ENCODE data around the gene HNRNPA3. TPM values are rescaled to one million over a fixed set of nuclear protein-coding genes. Genes with fewer than 3 reads are reported as not detected.

The HNRNPA3 gene
- total and polyA plus RNA-seq, 10 of the 15 experiments (the other 5 are each of a cell fraction or from before 2014, with no cell fraction given), result 40.4 to 343 (median 206) TPM

DNA sequence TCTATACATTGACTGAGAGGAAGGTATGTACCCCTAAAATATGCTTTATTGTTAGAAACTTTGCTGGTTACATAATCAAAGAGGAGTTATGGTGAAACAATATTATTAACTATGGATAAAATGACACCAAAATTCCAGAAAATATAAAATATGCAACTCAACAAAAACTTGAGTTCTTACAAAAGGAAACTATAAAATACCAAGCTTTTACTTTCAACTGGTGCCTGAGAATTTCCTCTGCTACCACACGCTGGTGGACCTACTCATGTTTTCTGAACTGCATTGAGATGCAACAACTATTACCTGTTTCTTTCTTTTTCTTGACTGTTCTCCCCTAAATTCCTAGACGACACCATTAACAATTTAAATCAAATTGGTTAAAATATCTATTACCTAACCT lies 60.2 kb downstream of the HNRNPA3 start:
- no peak for FAIRE-seq
- ATAC-seq, result 0 out of 3 replicates have a peak, but pooled peaks have one; percentile 24
- no peak overlapping the region for H3K4me2 ChIP-seq (ENCODE audit: control insufficient read depth, insufficient read depth)
- TF ChIP-seq IRF3 (IDR thresholded peaks at IDR 0.05), result no peak
- no peak for TF ChIP-seq KAT2A (conservative IDR thresholded peaks at IDR 0.05; ENCODE audit: control insufficient read depth, low read depth, low read length)
- TF ChIP-seq IRF5 (IDR thresholded peaks at IDR 0.05; ENCODE audit: borderline replicate concordance), result no peak
- no peak for TF ChIP-seq NR2F1 (conservative IDR thresholded peaks at IDR 0.05)
- no peaks in the 10 kb centered on the region for H3K79me2 ChIP-seq (ENCODE audit: control insufficient read depth, insufficient read depth, low read length)
- BruUV-seq (replicated peaks), result no TSS peak
- 67% methylated on average over 2 of the region's 2 CpGs for WGBS (ENCODE audit: insufficient coverage, insufficient replicate concordance, low lambda C conversion rate, missing lambda C conversion rate)
- no peak overlapping the region for H3K27ac ChIP-seq (ENCODE audit: control insufficient read depth, insufficient read depth)
- no peak overlapping the region for H3K4me3 ChIP-seq
- no peak overlapping the region for H2AFZ ChIP-seq (ENCODE audit: control insufficient read depth, low read depth, low read length)
- no peaks in the 10 kb centered on the region for H3K27me3 ChIP-seq (replicated peaks in 1 of 2; ENCODE audit: control insufficient read depth in 2 of 2, insufficient read depth in 2 of 2, low read length in 1 of 2)
- H3K4me1 ChIP-seq (ENCODE audit: control insufficient read depth, insufficient read depth, low read length), result no peaks in the 10 kb centered on the region; the same call in 1 of the 2 replicates
- no peaks in the 10 kb centered on the region for H3K36me3 ChIP-seq (ENCODE audit: control insufficient read depth in 2 of 2, insufficient read depth in 2 of 2, low read length in 1 of 2)
- in situ Hi-C loops (cut with MboI) (no loop called here), intact Hi-C loops (cut with micrococcal nuclease; ENCODE audit: unreplicated experiment) (no loop called here)
- DNase-seq (ENCODE audit: low read depth, low spot score), result no peak
- ChIA-PET POLR2A (interaction anchor here (1.0 to 1.3 kb wide), 4 partner anchors 8 to 12 kb away, joined by 3 to 8 read pairs (median 4); partner anchors contain the start of gene NFE2L2), CTCF (interaction anchor here (1.0 to 14.2 kb wide), 7 partner anchors 9 to 109 kb away, joined by 3 to 213 read pairs (median 9); partner anchors contain the start of gene NFE2L2), SMC1A (ENCODE audit: uncharacterized antibody, unreplicated experiment) (interaction anchor here (1.2 to 2.9 kb wide), 7 partner anchors 8 to 79 kb away, joined by 3 to 17 read pairs (median 5); partner anchors contain the start of gene NFE2L2), RAD21 (ENCODE audit: unreplicated experiment) (interaction anchor here (0.8 to 2.5 kb wide), 7 partner anchors 9 to 107 kb away, joined by 3 to 10 read pairs (median 3); partner anchors contain the start of gene NFE2L2)
- no peaks in the 10 kb centered on the region for H4K20me1 ChIP-seq (ENCODE audit: control insufficient read depth, insufficient read depth)
- no peak overlapping the region for H3K9ac ChIP-seq (ENCODE audit: control insufficient read depth, insufficient read depth, low read length)
- H3K9me3 ChIP-seq (replicated peaks; ENCODE audit: control insufficient read depth, insufficient read depth, low read length), result no peaks in the 10 kb centered on the region
